Measurements from ENCODE around the gene TMEM200A. TPM values are rescaled to one million over a fixed set of nuclear protein-coding genes. Genes with fewer than 3 reads are reported as not detected.

The TMEM200A gene
- total RNA-seq, 4 donors from 2014 or later, result 0.79 to 4.4 (median 2.7) TPM

- TF ChIP-seq CTCF (IDR thresholded peaks at IDR 0.05), result no peak
- no peak for ATAC-seq (ENCODE audit: low FRiP score)
- no peak for DNase-seq (ENCODE audit: low spot score)
These were observed 19.4 kb downstream of the TMEM200A start for GRCh38 chr6:130385064-130385695.

- no peak for TF ChIP-seq CTCF (IDR thresholded peaks at IDR 0.05)
- ATAC-seq (ENCODE audit: low FRiP score) (no peak), DNase-seq (ENCODE audit: low spot score) (no peak)
These were observed 23.3 kb downstream of the TMEM200A start for GRCh38 chr6:130389142-130389541.

- no peak for DNase-seq (ENCODE audit: low spot score)
- no peak for ATAC-seq (ENCODE audit: low FRiP score)
- TF ChIP-seq CTCF (IDR thresholded peaks at IDR 0.05), result no peak
These were observed 25.1 kb downstream of the TMEM200A start for GRCh38 chr6:130390890-130391289.

GRCh38 chr6:130393306-130393705 lies 27.5 kb downstream of the TMEM200A start:
- no peak for ATAC-seq (ENCODE audit: low FRiP score)
- TF ChIP-seq CTCF (IDR thresholded peaks at IDR 0.05), result no peak
- DNase-seq (ENCODE audit: low spot score), result no peak

- TF ChIP-seq CTCF (IDR thresholded peaks at IDR 0.05), result no peak
- DNase-seq (ENCODE audit: low spot score), result no peak
- ATAC-seq (ENCODE audit: low FRiP score), result peak; percentile 60
These were observed 28.4 kb downstream of the TMEM200A start for GRCh38 chr6:130394246-130394645.

GRCh38 chr6:130395164-130395563 lies 29.3 kb downstream of the TMEM200A start:
- ATAC-seq (ENCODE audit: low FRiP score), result no peak
- DNase-seq (ENCODE audit: low spot score), result no peak
- TF ChIP-seq CTCF (IDR thresholded peaks at IDR 0.05), result no peak

GRCh38 chr6:130396722-130397121 lies 30.9 kb downstream of the TMEM200A start:
- no peak for ATAC-seq (ENCODE audit: low FRiP score)
- no peak for TF ChIP-seq CTCF (IDR thresholded peaks at IDR 0.05)
- no peak for DNase-seq (ENCODE audit: low spot score)

Measured in omental fat pad (tissue), 4 donors.